Panc1 (cell line): ENCODE results near the gene NEK4.

Experiments used
- CTCF ChIP-seq: fragments of 450-650 bp; IDR thresholded peaks from 2 replicates; pipeline ENCODE4 v1.5.1; 2017; ENCODE audit warnings: mild to moderate bottlenecking
- POLR2AphosphoS5 ChIP-seq: IDR thresholded peaks from 2 replicates; pipeline ENCODE4 v1.6.1; 2012; ENCODE audit warnings: mild to moderate bottlenecking, low read depth, low read length, moderate library complexity
- REST ChIP-seq, 2 experiments: IDR thresholded peaks; 2 replicates each; pipeline ENCODE4 v1.6.1; 2011 to 2012; ENCODE audit warnings: low read depth in 2 of 2, control low read depth in 1 of 2, low read length in 1 of 2, mild to moderate bottlenecking in 1 of 2, moderate library complexity in 1 of 2; ENCODE audit not compliant: insufficient read depth in 1 of 2
- TCF7L2 ChIP-seq: IDR thresholded peaks from 2 replicates; pipeline ENCODE4 v1.6.1; 2011; ENCODE audit warnings: mild to moderate bottlenecking, low read depth, low read length, inconsistent platforms

GRCh38 chr3:52787672-52788625 is 17.2 kb upstream of the NEK4 start:
- TF ChIP-seq POLR2AphosphoS5, result no peak
- no peak for TF ChIP-seq CTCF
- no peak for TF ChIP-seq REST (IDR thresholded peaks at IDR 0.05; ENCODE audit: insufficient read depth in 1 of 2, low read depth in 2 of 2, low read length in 1 of 2)
- TF ChIP-seq TCF7L2, result no peak
